ENCODE results near the gene TMEM145. TPM values are rescaled to one million over a fixed set of nuclear protein-coding genes. Genes with fewer than 3 reads are reported as not detected.

The TMEM145 gene
- total RNA-seq, 1 experiment from 2014 or later = 1.2 TPM

DNA sequence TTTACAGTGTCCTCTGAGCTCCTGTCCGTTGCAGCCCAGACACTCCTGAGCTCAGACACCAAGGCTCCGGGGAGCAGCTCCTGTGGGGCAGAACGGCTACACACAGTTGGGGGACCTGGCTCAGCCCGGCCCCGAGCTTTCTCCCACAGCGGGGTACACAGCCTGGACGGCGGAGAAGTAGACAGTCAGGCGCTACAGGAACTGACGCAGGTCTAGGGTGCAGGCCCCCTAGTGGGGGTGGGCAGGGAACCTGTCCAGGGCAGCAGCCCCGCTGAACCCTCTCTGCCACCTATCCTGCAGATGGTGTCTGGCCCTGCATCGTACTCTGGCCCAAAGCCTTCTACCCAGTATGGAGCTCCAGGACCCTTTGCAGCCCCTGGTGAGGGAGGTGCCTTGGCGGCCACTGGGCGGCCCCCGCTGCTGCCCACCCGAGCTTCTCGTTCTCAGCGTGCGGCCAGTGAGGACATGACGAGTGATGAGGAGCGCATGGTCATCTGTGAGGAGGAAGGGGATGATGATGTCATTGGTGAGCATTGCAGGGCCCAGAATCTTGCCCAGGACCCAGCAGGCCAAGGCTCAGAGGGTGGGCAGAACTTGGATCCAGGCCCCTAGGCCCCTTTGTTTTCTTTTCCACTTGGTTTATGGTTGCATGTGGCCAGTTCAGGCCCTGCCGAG lies 24.1 kb upstream of the TMEM145 start:
- DNase-seq (ENCODE audit: low read depth) = no peak

DNA sequence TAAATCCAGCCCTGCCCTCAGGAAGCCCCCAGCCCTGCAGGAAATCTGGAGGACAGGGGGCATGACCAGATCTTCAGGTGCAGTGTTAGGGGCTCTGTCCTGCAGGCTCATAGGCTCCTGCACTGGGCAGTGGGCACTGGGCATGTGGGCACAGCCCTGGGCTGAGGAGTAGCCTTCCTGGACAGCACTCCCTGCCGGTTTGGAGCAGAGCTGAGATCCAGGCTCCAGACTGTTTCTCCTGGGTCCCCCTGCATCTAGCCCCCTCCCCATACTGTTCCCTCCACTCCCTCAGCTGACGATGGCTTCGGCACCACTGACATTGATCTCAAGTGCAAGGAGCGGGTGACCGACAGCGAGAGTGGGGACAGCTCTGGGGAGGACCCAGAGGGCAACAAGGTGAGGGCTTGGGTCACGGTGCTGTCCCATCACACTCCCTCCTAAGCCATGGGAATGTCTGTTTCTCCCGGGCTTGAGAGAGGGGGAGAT lies 23.5 kb upstream of the TMEM145 start:
- no peak for DNase-seq (ENCODE audit: low read depth)

DNA sequence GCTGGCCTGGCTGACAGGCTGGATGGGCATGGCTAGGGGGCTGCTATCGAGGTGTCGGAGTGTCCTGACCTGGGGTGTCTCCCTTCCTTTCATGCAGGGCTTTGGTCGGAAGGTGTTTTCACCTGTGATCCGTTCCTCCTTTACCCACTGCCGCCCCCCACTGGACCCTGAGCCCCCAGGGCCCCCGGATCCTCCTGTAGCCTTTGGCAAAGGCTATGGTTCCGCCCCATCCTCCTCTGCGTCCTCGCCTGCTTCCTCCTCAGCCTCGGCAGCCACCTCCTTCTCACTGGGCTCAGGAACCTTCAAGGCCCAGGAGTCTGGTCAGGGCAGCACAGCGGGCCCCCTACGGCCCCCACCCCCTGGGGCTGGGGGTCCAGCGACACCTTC lies 23.0 kb upstream of the TMEM145 start:
- DNase-seq (ENCODE audit: low read depth) = no peak

DNA sequence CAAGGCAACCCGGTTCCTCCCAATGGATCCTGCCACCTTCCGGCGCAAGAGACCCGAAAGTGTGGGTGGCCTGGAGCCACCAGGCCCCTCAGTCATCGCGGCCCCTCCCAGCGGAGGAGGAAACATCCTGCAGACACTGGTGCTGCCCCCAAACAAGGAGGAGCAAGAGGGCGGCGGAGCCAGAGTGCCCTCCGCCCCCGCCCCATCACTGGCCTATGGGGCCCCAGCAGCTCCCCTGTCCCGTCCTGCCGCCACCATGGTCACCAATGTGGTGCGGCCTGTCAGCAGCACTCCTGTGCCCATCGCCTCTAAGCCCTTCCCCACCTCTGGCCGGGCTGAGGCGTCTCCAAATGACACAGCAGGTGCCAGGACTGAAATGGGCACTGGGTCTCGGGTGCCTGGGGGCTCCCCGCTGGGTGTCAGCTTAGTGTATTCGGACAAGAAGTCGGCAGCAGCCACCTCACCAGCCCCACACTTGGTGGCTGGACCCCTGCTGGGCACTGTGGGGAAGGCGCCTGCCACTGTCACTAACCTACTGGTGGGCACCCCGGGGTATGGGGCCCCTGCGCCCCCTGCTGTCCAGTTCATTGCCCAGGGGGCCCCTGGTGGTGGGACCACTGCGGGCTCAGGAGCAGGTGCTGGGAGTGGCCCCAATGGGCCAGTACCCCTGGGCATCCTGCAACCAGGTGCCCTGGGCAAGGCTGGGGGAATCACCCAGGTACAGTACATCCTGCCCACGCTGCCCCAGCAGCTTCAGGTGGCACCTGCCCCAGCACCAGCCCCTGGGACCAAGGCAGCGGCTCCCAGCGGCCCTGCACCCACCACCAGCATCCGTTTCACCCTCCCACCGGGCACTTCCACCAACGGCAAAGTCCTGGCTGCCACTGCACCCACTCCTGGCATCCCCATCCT lies 22.3 kb upstream of the TMEM145 start:
- peak; percentile 38 for DNase-seq (ENCODE audit: low read depth)

DNA sequence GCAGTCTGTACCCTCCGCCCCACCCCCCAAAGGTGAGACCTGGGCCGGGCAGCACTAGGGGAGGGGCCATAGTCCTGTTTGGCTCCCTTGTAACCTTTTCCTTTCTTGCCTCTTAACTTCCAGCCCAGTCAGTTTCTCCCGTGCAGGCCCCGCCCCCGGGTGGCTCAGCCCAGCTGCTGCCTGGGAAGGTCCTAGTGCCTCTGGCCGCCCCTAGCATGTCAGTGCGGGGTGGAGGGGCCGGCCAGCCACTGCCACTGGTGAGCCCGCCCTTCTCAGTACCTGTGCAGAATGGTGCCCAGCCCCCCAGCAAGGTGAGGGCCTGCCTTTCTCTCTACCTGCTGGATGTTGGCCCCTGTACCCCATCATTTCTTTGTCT lies 21.7 kb upstream of the TMEM145 start:
- no peak for DNase-seq (ENCODE audit: low read depth)

DNA sequence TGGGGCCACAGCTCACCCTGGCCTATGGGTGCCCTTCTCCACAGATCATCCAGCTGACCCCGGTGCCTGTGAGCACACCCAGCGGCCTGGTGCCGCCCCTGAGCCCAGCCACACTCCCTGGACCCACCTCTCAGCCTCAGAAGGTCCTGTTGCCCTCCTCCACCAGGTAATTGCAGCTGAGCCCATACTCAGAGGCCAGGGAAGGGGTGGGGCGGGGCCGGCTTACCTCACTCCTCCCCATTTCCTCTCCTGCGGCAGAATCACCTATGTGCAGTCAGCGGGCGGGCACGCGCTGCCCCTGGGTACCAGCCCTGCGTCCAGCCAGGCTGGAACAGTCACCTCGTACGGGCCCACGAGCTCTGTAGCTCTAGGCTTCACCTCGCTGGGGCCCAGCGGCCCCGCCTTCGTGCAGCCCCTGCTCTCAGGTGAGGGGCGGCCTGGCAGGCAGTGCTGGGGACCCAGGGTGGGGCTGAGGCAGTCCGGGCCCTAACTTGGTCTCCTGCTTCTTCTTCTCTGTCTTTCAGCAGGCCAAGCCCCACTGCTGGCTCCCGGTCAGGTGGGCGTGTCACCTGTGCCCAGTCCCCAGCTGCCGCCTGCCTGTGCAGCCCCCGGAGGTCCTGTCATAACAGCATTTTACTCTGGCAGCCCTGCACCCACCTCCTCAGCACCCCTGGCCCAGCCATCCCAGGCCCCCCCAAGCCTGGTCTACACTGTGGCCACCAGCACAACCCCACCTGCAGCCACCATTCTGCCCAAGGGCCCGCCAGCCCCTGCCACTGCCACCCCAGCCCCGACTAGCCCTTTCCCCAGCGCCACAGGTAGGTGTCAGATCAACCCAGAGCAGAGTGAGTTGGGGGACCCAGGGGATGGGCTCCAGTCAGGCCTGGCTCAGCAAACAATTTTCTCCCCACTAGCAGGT lies 20.8 kb upstream of the TMEM145 start:
- no peak for DNase-seq (ENCODE audit: low read depth)

DNA sequence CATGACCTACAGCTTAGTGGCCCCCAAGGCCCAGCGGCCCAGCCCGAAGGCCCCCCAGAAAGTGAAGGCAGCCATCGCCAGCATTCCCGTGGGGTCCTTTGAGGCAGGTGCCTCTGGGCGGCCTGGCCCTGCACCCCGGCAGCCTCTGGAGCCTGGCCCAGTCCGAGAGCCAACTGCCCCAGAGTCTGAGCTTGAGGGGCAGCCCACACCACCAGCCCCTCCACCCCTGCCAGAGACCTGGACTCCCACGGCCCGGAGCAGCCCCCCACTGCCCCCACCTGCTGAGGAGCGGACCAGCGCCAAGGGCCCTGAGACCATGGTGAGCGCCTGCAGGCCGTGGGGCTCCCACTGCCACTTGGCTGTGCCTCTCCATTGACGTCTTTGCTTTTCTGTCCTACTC lies 20.1 kb upstream of the TMEM145 start:
- DNase-seq (ENCODE audit: low read depth) = no peak

DNA sequence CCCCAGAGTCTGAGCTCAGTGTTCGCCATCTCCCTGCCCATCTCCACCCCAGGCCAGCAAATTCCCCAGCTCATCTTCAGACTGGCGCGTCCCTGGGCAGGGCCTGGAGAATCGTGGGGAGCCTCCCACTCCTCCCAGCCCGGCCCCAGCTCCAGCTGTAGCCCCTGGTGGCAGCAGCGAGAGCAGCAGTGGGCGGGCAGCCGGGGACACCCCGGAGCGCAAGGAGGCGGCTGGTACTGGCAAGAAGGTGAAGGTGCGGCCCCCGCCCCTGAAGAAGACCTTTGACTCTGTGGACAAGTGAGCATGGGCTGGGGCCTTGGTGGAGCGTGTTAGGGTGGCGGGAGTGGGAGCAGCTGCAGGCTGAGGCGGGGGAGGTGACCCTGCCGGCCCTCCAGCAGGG lies 19.6 kb upstream of the TMEM145 start:
- no peak for DNase-seq (ENCODE audit: low read depth)

DNA sequence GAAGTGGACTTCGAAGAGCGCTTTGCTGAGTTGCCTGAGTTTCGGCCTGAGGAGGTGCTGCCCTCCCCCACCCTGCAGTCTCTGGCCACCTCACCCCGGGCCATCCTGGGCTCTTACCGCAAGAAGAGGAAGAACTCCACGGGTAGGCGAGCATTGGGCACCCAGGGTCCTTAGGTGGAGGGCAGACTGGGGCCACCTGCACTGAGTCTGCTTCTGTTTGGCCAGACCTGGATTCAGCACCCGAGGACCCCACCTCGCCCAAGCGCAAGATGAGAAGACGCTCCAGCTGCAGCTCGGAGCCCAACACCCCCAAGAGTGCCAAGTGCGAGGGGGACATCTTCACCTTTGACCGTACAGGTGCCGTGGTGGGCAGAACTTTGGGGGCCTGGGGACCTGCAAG lies 19.2 kb upstream of the TMEM145 start:
- no peak for DNase-seq (ENCODE audit: low read depth)

DNA sequence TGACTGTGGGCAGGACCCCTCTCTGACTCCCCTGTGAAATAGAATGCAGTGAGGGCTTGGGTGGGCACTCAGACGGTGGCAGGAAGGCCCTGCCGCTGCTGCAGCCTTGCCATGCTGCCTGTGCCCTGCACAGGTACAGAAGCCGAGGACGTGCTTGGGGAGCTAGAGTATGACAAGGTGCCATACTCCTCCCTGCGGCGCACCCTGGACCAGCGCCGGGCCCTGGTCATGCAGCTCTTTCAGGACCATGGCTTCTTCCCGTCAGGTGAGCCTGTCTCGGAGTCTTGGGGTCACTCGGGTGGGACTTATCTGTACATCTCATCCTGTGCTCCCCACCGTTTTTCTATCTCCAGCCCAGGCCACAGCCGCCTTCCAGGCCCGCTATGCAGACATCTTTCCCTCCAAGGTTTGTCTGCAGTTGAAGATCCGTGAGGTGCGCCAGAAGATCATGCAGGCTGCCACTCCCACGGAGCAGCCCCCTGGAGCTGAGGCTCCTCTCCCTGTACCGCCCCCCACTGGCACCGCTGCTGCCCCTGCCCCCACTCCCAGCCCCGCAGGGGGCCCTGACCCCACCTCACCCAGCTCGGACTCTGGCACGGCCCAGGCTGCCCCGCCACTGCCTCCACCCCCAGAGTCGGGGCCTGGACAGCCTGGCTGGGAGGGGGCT lies 18.5 kb upstream of the TMEM145 start:
- DNase-seq (ENCODE audit: low read depth) = no peak

DNA sequence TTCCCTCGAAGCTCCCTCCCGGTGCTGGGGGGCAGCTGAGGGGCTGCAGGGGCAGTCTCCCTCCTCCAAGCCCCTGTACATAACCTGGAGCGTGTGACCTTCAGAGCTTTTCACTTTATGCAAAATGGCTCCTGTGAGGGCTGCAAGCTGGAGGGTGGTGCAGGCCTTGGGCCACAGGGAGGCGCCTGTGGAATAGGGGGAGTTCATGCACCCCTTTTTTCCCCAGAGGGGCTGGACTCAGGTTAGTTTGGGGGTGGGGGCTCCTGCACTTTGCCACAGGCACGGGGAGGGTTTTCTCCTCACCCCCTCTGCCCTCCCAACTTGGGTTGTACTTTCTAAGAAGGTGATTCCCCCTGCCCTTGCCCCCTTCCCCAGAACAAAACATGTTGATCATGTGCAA lies 17.8 kb upstream of the TMEM145 start:
- no peak for DNase-seq (ENCODE audit: low read depth)

DNA sequence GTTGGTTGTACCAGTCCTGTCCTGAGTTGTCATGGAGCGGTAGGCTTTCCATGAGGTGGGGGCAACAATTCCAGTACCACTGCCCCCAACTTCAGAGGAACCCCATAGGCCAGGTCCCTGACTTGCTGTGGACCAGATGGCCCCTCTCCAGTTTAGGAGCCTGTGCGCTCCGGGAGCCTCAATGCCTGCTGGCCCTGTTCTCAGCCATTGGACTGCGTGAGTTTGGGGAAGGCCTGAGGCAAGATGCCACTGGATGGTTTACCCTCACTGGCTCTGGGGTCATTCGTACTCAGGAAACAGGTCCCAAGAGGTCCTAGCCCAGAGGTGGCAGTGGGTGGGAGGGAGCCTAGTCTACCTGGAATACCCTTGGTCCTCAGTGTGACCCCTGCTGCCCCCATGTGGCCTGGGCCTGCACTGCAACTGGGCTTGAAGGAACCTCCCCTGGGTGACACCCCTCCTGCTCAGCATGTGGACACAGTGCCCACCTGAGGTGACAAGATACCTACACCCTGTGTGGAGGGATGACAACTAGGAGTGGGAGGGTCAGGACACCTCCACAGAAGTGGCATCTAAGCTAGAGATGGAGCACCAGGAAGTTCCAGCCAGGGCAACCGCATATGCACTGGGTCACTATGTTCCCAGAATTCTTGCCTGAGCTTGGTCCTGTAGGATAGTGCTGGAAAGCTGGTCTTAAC lies 17.1 kb upstream of the TMEM145 start:
- peak; percentile 59 for DNase-seq (ENCODE audit: low read depth)

DNA sequence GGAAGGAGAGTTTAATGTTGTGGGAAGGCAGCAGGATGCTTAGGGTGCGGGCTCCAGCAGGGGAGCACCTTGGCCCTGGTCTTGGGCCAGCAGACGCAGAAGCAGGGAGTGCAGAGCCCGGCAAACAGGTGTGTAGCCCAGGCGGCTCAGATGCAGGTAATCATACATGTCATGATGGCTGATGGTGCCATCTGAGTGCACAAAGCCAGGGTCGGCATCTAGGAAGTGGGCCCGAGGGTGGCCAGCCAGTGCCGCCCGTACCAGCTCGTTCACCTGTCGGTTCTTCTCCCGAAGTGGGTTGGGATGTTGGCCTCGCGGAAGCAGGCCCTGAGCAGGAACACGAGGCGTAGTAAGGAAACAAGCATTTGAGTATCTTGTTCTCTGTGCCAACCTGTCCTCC lies 16.1 kb upstream of the TMEM145 start:
- no peak for DNase-seq (ENCODE audit: low read depth)

DNA sequence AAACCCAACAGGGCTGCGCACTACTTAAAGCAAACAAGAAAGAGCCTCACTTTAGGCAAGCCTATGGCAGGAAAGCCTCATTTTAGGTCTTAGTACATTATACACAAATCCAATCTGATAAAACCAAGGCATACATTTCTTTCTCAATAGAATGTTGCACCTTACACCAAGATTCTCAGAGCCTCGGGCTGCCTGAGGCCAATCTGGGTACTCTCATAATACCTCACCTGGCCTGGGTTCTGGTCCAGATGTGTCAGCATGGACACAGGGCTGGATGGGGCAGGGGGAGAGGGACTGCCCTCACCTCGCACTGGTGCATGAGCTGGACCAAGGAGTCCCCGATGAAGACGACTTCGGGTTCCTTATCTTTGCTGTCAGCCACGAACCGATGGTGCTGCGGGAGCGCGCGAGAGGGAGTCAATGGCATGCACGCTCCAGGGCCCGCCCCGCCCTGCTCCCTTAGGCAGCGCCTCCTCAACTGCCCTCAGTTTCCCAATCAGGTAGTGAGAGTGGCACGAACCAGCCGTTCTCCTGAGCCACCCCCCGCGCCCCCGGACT lies 11.4 kb upstream of the TMEM145 start, which contains the start of gene PRR19:
PRR19 (plus strand) TSS at position 487 of the 558 bp plus-strand sequence. CDS start 7,453 bp downstream, outside the sequence.
- DNase-seq (ENCODE audit: low read depth) = no peak

DNA sequence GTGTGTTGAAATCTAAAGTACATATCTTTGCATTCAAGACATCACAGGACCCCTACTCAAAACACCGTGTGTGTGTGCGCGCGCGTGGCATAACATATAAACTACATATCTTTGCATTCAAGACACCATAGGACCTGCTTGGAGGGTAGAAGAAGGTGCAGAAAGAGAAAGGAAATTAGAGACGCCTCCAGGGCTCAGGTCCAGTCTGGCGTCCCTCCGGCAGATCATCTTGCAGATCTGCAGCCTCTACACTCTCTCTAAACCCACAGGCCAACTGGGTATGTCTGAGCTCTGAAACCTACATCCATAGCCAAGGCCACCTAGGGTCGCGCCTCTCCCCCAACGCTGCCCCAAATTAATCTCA lies 10.0 kb upstream of the TMEM145 start:
- no peak for DNase-seq (ENCODE audit: low read depth)

DNA sequence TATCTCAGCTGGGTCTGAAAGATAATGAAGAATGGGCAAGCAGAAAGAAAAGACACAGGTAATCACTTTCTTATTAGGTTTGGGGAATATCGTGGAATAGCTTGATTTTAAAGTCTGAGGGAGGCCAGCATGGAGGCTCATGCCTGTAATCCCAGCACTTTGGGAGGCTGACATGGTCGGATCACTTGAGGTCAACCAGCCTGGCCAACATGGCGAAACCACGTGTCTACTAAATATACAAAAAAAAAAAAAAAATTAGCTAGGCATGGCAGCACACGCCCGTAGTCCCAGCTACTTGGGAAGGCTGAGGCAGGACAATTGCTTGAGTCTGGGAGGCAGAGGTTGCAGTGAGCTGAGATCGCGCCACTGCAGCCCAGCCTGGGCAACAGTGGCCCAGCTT lies 9.2 kb upstream of the TMEM145 start:
- no peak for DNase-seq (ENCODE audit: low read depth)

DNA sequence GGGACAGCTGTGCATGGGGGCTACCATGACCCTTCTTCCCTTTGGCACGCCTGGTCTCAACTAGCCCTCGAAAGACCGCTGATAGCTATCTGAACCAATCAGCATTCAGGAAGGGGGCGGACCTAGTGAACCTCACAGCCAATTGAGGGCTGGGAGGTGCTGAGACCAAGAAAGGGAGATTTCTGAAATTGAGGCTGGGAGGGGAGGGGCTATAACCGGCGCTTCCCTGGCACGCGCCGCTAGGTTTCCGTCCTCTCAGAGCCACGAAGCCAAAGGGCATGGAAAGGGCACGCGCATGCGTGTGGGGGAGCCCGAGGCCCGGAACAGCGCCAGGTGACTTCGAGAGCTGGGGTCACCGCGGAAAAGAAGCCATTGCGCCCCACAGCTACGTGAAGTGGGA lies 6.5 kb upstream of the TMEM145 start:
- DNase-seq (ENCODE audit: low read depth) = no peak

DNA sequence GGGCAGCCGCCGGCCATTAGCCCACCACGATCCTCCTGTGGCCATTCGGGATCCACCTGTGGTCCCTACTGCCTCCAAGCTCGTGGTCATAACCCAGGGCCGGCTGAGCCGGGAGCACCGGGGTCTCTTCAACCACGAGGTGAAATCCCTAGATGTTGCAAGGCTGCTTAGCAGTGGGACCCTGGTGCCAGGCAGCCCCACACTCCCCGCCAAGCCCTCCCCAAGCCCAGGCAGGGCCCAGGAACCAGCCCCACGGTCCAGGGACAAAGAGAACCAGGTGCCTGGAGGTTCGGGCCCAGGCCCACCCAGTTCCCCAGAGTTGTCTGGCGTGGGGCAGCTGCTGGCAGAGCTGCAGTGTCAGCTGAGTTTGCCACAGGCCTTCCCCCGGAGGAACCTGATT lies 3.4 kb upstream of the TMEM145 start:
- no peak for DNase-seq (ENCODE audit: low read depth)

DNA sequence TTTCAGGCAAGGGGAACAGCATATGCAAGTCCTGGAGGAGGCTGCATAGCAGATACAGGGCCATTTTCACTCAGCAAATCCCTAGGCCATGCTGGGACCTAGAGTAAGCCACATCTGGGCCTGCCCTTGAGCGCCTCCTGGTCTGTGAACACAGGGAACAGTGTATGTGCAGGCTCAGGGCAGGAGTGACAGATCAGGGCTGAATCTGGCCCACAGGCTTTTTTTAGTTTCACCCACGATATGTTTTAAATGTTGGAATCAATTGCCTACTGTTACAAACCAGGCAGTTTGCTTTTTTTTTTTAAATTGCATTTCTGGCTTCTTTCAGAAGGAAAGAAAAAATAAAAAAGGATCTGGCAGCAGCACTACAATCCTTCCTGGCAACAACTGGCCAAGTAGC lies 1.5 kb upstream of the TMEM145 start:
- peak; percentile 49 for DNase-seq (ENCODE audit: low read depth)

DNA sequence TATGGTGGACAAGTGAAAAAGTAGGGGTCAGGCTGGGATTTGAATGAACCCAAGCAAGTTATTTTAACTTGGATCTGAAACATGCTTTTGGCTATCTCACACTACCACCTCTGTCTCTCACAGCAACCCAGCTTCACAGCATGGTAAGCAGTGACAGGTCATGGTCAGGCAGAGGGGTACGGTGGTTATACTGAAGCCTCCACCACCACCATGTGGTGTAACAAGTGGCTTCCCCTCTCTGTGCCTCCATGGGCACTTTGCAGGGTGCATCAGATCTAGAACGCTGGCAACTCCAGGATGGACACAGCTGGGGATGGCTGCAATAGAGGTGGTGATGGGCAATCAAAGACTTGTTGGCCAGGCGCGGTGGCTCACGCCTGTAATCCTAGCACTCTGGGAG lies 739 bp upstream of the TMEM145 start:
- DNase-seq (ENCODE audit: low read depth) = no peak
